ENCODE results near the gene PITPNM3. TPM values are rescaled to one million over a fixed set of nuclear protein-coding genes. Genes with fewer than 3 reads are reported as not detected.

PITPNM3 gene
- total RNA-seq: 10 to 100 TPM; 12.2 to 15.9 (median 15.6) TPM
- long read RNA-seq, donor 1, partial matches to known transcripts: 6 of 13 reads
- long read RNA-seq, donor 1, other reads (novel, unspliced or antisense): 7 of 13 reads
- long read RNA-seq, donor 2: 0 reads

- peak; percentile 35 for ATAC-seq
These were observed at the start of gene PITPNM3 for GRCh38 chr17:6556121-6557039. TSS of gene PITPNM3 (minus strand) at chr17:6556555. CDS start at chr17:6556406, 149 bp downstream.

GRCh38 chr17:6605142-6605541 is 48.8 kb upstream of the PITPNM3 start:
- Histone ChIP-seq H3K9me3 (no peaks in the 10 kb centered on the region), H3K4me3 (no peak overlapping the region), H3K36me3 (ENCODE audit: low read depth) (no peaks in the 10 kb centered on the region), H3K4me1 (ENCODE audit: low read depth) (no peaks in the 10 kb centered on the region)
- DNase-seq: no peak
- no peak for ATAC-seq
- TF ChIP-seq CTCF (IDR thresholded peaks at IDR 0.05): no peak
- intact Hi-C loops (cut with DNase I, micrococcal nuclease): no loop called here

More at GRCh38 chr17:6556121-6557039, at the start of gene PITPNM3:
- peak; percentile 45 to 75 (median 48) for DNase-seq
- H3K9me3 ChIP-seq: no peaks in the 10 kb centered on the region
- H3K4me3 ChIP-seq: peak within 1 kb of the TSS; percentile 32
- intact Hi-C loops (cut with DNase I, micrococcal nuclease): no loop called here
- no peaks in the 10 kb centered on the region for H3K36me3 ChIP-seq (ENCODE audit: low read depth)
- TF ChIP-seq CTCF (IDR thresholded peaks at IDR 0.05): no peak
- peaks cover 11% of the 10 kb centered on the region for H3K4me1 ChIP-seq (ENCODE audit: low read depth)

GRCh38 chr17:6603744-6604325 is 47.5 kb upstream of the PITPNM3 start:
- intact Hi-C loops (cut with DNase I, micrococcal nuclease): no loop called here
- TF ChIP-seq CTCF (IDR thresholded peaks at IDR 0.05): no peak
- no peaks in the 10 kb centered on the region for H3K9me3 ChIP-seq
- peaks cover 5% of the 10 kb centered on the region for H3K4me1 ChIP-seq (ENCODE audit: low read depth)
- DNase-seq: no peak
- H3K4me3 ChIP-seq: no peak overlapping the region
- no peak for ATAC-seq
- no peaks in the 10 kb centered on the region for H3K36me3 ChIP-seq (ENCODE audit: low read depth)

- DNase-seq: no peak
- no peaks in the 10 kb centered on the region for H3K36me3 ChIP-seq (ENCODE audit: low read depth)
These were observed 45.8 kb upstream of the PITPNM3 start for GRCh38 chr17:6602141-6602540.

GRCh38 chr17:6599364-6599763 is 43.0 kb upstream of the PITPNM3 start:
- Histone ChIP-seq H3K9me3 (no peaks in the 10 kb centered on the region), H3K4me1 (ENCODE audit: low read depth) (peaks cover 15% of the 10 kb centered on the region), H3K4me3 (no peak overlapping the region), H3K36me3 (ENCODE audit: low read depth) (no peaks in the 10 kb centered on the region)
- TF ChIP-seq CTCF (IDR thresholded peaks at IDR 0.05): no peak
- DNase-seq (no peak), ATAC-seq (peak; percentile 87)
- intact Hi-C loops (cut with DNase I, micrococcal nuclease): no loop called here

More at GRCh38 chr17:6602141-6602540, 45.8 kb upstream of the PITPNM3 start:
- intact Hi-C loops (cut with DNase I, micrococcal nuclease): no loop called here
- H3K9me3 ChIP-seq: no peaks in the 10 kb centered on the region
- H3K4me3 ChIP-seq: no peak overlapping the region
- TF ChIP-seq CTCF (IDR thresholded peaks at IDR 0.05): no peak
- peaks cover 15% of the 10 kb centered on the region for H3K4me1 ChIP-seq (ENCODE audit: low read depth)
- ATAC-seq: no peak
